PFSK-1 (cell line): ENCODE data around the gene KCNC3.

Source experiments
- POLR2AphosphoS5 ChIP-seq: IDR thresholded peaks from 2 replicates; pipeline ENCODE4 v1.6.1; 2012; ENCODE audit warnings: low read depth, mild to moderate bottlenecking, control low read depth, low read length, moderate library complexity
- REST ChIP-seq, 2 experiments: IDR thresholded peaks; 2 replicates each; pipeline versions ENCODE4 v1.6.1 to v1.8.0; 2011 to 2012; ENCODE audit warnings: low read depth in 2 of 2, low read length in 2 of 2, control low read depth in 1 of 2, inconsistent platforms in 1 of 2, mild to moderate bottlenecking in 1 of 2, moderate library complexity in 1 of 2; ENCODE audit not compliant: insufficient read depth in 1 of 2
- TAF1 ChIP-seq: IDR thresholded peaks from 2 replicates; pipeline ENCODE4 v1.6.1; 2012; ENCODE audit warnings: low read length, control low read depth, borderline replicate concordance; ENCODE audit not compliant: insufficient read depth

- TF ChIP-seq POLR2AphosphoS5 = no peak
- no peak for TF ChIP-seq TAF1
- no peak for TF ChIP-seq REST (IDR thresholded peaks at IDR 0.05; ENCODE audit: insufficient read depth in 1 of 2, low read depth in 2 of 2, low read length in 2 of 2)
Observed at GRCh38 chr19:50280983-50281382, 48.2 kb downstream of the KCNC3 start.
